ENCODE measurements around the gene HSF2BP.
"Not testable (repeated sequence)": the region's sequence is repeated elsewhere in the genome, so short reads cannot be mapped to it uniquely, and the experiment has no call there.

DNA sequence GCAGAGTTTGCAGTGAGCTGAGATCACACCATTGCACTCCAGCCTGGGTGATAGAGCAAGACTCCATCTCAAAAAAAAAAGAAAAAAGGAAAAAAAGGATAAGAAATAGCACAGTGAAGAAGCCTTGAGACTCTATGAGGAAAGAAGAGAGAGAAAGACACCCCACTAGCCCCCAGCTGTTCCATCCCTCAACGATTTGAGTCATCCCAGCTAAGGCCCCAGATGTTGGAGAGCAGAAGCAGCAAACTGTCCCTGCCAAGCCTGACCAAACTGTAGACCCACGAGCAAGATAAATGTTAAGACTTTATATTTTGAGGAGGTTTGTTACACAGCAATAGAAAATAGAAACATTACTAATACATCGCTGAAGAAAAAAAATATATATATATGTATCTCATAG, 42.4 kb downstream of the HSF2BP start:
- TF ChIP-seq, protein P1, sequence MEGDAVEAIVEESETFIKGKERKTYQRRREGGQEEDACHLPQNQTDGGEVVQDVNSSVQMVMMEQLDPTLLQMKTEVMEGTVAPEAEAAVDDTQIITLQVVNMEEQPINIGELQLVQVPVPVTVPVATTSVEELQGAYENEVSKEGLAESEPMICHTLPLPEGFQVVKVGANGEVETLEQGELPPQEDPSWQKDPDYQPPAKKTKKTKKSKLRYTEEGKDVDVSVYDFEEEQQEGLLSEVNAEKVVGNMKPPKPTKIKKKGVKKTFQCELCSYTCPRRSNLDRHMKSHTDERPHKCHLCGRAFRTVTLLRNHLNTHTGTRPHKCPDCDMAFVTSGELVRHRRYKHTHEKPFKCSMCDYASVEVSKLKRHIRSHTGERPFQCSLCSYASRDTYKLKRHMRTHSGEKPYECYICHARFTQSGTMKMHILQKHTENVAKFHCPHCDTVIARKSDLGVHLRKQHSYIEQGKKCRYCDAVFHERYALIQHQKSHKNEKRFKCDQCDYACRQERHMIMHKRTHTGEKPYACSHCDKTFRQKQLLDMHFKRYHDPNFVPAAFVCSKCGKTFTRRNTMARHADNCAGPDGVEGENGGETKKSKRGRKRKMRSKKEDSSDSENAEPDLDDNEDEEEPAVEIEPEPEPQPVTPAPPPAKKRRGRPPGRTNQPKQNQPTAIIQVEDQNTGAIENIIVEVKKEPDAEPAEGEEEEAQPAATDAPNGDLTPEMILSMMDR (IDR thresholded peaks at IDR 0.05), result not testable (repeated sequence)
- TF ChIP-seq POLR2A (IDR thresholded peaks at IDR 0.05), result not testable (repeated sequence)

Measured in tibial nerve (tissue), 3 donors.